Subcutaneous adipose tissue (tissue), 4 donors: Measurements from ENCODE around the gene CHCT1. TPM values are rescaled to one million over a fixed set of nuclear protein-coding genes. Genes with fewer than 3 reads are reported as not detected.
A peak's percentile ranks its signal among the peaks of the same experiment; 100 is the strongest.

ENCODE experiments used
- total RNA-seq, 4 donors: library from RNA; depleted of rRNA; stranded (reverse); fragments of >200 nt; gene quantifications; one replicate each; pipeline ENCODE4 v1.1.0, GENCODE V29; 2016
- TF ChIP-seq, protein P1 (sequence below): fragments of 450-650 bp; IDR thresholded peaks from one replicate; pipeline ENCODE4 v1.5.1; 2016; ENCODE audit warnings: low read depth, mild to moderate bottlenecking, control low read depth, antibody characterized with exemption, moderate library complexity

Gene CHCT1
- total RNA-seq: not detected

DNA sequence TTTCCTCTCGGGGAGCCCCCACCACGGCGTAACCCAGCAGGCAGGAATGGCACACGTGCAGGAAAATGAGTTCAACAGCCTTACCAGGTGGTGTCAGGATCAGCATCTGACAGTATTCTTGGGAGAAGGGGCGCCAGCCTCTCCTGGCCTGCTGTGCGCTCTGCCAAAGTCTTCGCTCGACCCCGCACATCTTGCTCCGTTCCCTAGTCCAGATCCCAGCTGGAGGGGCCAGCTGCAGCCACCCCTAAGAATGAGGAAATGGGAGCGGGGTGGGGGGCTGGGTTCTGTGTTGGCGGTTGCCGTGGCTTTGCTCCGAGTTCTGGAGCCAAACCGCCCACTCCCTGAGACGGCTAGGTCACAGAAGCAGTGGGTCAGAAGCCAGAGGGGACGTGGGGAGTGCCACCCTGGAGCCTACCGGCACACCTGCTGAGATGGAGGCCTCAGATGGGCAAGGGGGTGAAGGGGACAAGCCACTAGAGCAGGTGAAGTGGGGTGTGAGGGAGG is at the start of gene CHCT1:
Gene CHCT1 (plus strand): TSS at position 328 of the 504 bp plus-strand sequence. CDS start 104 bp downstream, at position 432.
- TF ChIP-seq, protein P1, sequence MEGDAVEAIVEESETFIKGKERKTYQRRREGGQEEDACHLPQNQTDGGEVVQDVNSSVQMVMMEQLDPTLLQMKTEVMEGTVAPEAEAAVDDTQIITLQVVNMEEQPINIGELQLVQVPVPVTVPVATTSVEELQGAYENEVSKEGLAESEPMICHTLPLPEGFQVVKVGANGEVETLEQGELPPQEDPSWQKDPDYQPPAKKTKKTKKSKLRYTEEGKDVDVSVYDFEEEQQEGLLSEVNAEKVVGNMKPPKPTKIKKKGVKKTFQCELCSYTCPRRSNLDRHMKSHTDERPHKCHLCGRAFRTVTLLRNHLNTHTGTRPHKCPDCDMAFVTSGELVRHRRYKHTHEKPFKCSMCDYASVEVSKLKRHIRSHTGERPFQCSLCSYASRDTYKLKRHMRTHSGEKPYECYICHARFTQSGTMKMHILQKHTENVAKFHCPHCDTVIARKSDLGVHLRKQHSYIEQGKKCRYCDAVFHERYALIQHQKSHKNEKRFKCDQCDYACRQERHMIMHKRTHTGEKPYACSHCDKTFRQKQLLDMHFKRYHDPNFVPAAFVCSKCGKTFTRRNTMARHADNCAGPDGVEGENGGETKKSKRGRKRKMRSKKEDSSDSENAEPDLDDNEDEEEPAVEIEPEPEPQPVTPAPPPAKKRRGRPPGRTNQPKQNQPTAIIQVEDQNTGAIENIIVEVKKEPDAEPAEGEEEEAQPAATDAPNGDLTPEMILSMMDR: no peak

DNA sequence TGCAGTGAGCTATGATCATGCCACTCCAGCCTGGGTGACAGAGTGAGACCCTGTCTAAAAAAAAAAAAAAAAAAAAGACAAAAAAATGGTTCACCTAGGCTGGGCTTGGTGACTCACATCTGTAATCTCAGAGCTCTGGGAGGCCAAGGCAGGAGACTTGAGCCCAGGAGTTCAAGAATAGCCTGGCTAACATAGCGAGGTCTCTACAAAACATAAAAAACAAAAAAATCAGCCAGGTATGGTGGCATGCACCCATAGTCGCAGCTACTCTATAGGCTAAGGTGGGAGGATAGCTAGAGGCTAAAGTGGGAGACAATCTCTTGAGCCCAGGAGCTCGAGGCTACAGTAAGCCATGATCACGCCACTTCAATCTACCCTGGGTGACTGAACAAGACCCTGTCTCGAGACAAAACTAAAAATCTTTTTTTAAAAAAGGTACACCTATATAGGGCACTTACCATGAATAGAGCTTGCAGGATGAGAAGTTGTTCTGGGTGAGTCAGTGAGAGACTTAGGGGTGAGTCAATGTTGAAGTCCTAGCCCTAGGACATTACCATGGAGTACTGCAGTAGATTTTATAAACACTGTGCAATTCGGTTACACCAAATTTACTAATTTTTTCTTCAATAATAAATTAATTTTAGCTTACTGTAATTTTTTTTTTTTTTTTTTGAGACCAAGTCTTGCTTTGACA is 49.4 kb upstream of the CHCT1 start:
- TF ChIP-seq, protein P1: no peak

DNA sequence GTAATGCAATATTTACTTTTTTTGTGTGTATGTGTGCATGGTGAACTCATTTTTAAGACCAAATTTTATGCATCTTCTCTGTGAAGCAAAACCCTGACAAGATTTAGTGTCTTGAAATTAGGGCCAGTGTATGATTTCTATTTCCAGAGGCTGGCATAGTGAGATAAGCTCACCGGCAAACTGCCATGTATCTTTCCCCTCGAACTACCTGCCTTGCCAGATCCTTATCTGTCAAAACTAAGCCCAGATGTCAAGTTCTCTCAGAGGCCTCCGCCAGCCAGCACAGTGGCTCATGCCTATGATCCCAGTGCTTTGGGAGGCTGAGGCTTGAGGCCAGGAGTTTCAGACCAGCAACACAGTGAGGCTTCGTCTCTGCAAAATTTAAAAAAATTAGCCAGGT is 40.3 kb upstream of the CHCT1 start:
- TF ChIP-seq, protein P1: no peak

DNA sequence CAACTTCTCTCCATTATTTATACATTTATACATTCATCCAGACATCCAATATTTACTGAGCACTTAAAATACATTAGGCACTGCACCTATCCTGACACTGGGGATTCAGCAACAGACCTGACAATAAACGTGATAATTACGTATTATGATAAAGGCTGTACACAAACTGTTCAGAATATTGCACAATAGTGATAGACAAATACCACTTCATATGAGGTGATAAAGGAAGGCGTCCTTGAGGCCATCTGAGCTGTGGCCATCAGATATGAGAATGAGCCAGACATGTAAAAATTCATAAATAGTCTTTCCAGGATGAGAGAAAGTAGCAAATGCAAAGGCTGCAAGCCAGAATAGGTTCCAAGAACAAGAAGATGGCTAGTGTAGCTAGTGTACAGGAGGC is 38.9 kb upstream of the CHCT1 start:
- TF ChIP-seq, protein P1: no peak

DNA sequence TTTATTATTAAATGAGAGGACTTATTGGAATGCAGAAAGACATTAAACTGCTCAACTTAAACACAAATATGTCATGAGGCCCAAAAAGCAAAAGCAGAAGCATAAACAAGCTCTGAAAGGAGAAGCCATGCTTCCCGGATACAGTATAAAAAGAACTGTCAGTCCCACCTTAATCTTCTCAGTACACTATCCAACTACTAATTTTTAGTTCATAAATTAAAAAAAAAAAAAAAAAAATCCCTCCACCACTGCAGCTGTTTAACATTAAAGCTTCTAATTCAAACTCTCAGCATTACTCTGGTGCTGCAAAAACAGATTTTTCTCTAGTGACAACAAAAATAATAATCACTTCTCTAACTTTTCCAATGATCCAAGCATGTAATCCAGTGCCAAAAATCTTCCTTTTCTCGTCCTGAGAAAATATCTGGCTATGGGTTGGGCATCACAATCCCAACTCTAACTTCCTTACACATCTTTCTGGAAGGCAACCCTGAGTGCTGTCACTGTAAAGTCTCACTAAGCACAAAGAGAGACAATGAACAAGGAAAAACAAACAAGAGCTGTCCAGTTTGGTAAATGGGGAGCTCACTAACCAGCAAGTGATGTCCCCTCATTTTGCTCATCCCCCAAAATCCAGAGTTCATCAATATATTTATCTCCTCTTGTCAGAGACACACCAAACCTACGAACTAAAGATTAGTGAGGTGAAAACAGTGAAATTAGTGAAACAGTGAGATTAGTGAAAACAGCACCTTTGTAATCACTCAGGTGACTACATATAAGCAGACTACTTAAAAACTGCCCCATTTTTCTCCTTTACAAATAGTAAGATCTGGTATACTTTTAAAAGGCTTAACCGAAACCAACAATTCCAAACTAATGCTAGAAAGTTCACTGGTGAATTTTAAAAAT is 35.9 kb upstream of the CHCT1 start:
- TF ChIP-seq, protein P1: no peak

DNA sequence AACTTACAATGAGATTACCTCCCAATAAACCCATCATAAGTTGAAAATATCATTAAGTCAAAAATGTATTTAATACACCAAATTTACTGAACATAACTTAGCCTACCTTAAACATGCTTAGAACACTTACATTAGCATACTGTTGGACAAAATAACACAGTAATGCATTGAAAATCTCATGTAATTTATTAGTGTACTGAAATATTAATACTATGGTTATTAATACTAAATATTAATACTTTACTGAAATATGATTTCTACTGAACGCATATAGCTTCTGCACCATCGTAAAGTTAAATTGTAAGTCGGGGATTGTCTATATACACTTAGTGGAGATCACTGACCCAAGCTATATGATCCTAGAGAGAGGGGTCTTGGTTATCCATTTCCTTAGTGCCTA is 34.6 kb upstream of the CHCT1 start:
- TF ChIP-seq, protein P1: no peak

DNA sequence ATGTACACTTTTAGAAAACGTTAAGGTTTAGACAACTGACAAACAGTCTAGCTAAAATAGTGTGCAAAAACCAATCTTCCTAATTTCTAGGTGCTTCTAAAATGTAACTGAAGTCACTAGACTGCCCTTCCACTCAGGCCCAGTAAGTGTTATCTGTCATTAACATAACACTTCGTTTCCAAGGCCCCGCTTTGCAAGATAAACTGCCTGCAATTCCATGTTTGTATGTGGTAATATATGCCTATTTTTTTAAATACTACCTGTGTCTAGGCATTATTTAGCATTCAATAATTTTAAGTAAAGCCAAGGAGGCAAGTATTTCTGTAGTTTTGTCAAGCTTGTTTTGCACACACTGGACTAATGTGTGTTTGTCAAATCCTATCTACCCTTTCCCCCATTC is 33.5 kb upstream of the CHCT1 start:
- TF ChIP-seq, protein P1: peak; percentile 29
